A673 (cell line): ENCODE data around the gene ECEL1. TPM values are rescaled to one million over a fixed set of nuclear protein-coding genes. Genes with fewer than 3 reads are reported as not detected.
"Not testable (repeated sequence)": the region's sequence is repeated elsewhere in the genome, so short reads cannot be mapped to it uniquely, and the experiment has no call there.

Experiments
- BruUV-seq: library from RNA; stranded (reverse); fragments of 400-500 nt; replicated peaks from 2 replicates; lab custom pipeline; 2021; lab: Mats Ljungman, UMichigan
- CTCF ChIA-PET: fragments of 300-600 bp; sonication (Branson Sonifier 250); formaldehyde crosslinking; loops from one replicate; lab custom pipeline; 2022; ENCODE audit warnings: antibody characterized with exemption; lab: Charles Lee
- POLR2A ChIA-PET: fragments of 300-600 bp; sonication (Branson Sonifier 250); formaldehyde crosslinking; loops from one replicate; lab custom pipeline; 2022; ENCODE audit warnings: antibody characterized with exemption; ENCODE audit not compliant: low non-redundant PET; lab: Charles Lee
- DNase-seq: peaks from one replicate; pipeline ENCODE4 v3.0.0-alpha.2; 2015; ENCODE audit warnings: low spot score
- H3K27ac ChIP-seq: fragments of 200-600 bp; sonication (generic); 2 replicates; pipeline ENCODE4 v1.5.1; 2016; ENCODE audit warnings: mixed run types, low read depth, mild to moderate bottlenecking, mixed read lengths, antibody characterized with exemption, low read length; ENCODE audit not compliant: poor library complexity, severe bottlenecking
- H3K27me3 ChIP-seq: fragments of 200-600 bp; sonication (generic); replicated peaks from 2 replicates; pipeline ENCODE4 v1.6.1; 2017; ENCODE audit warnings: mixed run types, low read depth, mild to moderate bottlenecking, mixed read lengths, antibody characterized with exemption, low read length; ENCODE audit not compliant: insufficient read depth, poor library complexity
- H3K36me3 ChIP-seq: fragments of 200-600 bp; sonication (generic); 2 replicates; pipeline ENCODE4 v1.6.1; 2016; ENCODE audit warnings: mixed run types, mild to moderate bottlenecking, mixed read lengths, antibody characterized with exemption, low read length; ENCODE audit not compliant: insufficient read depth, poor library complexity, severe bottlenecking
- H3K4me1 ChIP-seq: fragments of 200-600 bp; sonication (generic); 2 replicates; pipeline ENCODE4 v1.6.1; 2017; ENCODE audit warnings: mixed run types, mild to moderate bottlenecking, mixed read lengths, antibody characterized with exemption, low read length; ENCODE audit not compliant: insufficient read depth, poor library complexity, severe bottlenecking
- H3K4me3 ChIP-seq: fragments of 200-600 bp; sonication (generic); 2 replicates; pipeline ENCODE4 v1.5.1; 2016; ENCODE audit warnings: low read depth, mixed run types, mild to moderate bottlenecking, mixed read lengths, low read length; ENCODE audit not compliant: poor library complexity, severe bottlenecking
- H3K9me3 ChIP-seq: fragments of 200-600 bp; sonication (generic); 2 replicates; pipeline ENCODE4 v1.6.1; 2016; ENCODE audit warnings: mixed run types, low read depth, mild to moderate bottlenecking, mixed read lengths, antibody characterized with exemption, low read length; ENCODE audit not compliant: poor library complexity, severe bottlenecking
- CTCF ChIP-seq: fragments of 300-800, 200-600 bp; sonication (generic); conservative IDR thresholded peaks from 2 replicates; pipeline ENCODE4 v1.5.1; 2017; ENCODE audit warnings: low read depth, mild to moderate bottlenecking, antibody characterized with exemption, low read length, moderate library complexity, mixed read lengths
- EZH2 ChIP-seq: fragments of 200-600 bp; sonication (generic); IDR thresholded peaks from 2 replicates; pipeline ENCODE4 v1.6.1; 2017; ENCODE audit warnings: borderline replicate concordance, low read depth, mild to moderate bottlenecking, mixed read lengths, antibody characterized with exemption, low read length; ENCODE audit not compliant: poor library complexity, severe bottlenecking
- intact Hi-C: fragments of 100-400 bp; cut with micrococcal nuclease; formaldehyde crosslinking; loops from one replicate; pipeline ENCODE4 v1.10.0; 2022; ENCODE audit not compliant: unreplicated experiment
- total RNA-seq: library from RNA; stranded (reverse); gene quantifications from 2 replicates; pipeline ENCODE4 v1.2.3, GENCODE V29; 2021

Gene ECEL1
- total RNA-seq, 1 experiment from 2014 or later, result 0.19 TPM

GRCh38 chr2:232444409-232445148 is 43.1 kb downstream of the ECEL1 start:
- no peak overlapping the region for H3K4me3 ChIP-seq
- no peaks in the 10 kb centered on the region for H3K4me1 ChIP-seq
- no TSS peak for BruUV-seq
- ChIA-PET CTCF (interaction anchor here (1.0 kb wide), 1 partner anchor 77 kb away, joined by 3 read pairs; no protein-coding TSS in a partner anchor), POLR2A (no interaction called here)
- H3K9me3 ChIP-seq, result no peaks in the 10 kb centered on the region
- peak; percentile 86 for DNase-seq
- H3K27ac ChIP-seq, result no peak overlapping the region
- TF ChIP-seq CTCF, result peak; percentile 78
- no peak for TF ChIP-seq EZH2
- H3K36me3 ChIP-seq, result no peaks in the 10 kb centered on the region
- no peaks in the 10 kb centered on the region for H3K27me3 ChIP-seq
- intact Hi-C loops, result loop anchor here (2.0 to 5.0 kb wide), 4 partner anchors 78 to 592 kb away; no protein-coding TSS in a partner anchor

DNA sequence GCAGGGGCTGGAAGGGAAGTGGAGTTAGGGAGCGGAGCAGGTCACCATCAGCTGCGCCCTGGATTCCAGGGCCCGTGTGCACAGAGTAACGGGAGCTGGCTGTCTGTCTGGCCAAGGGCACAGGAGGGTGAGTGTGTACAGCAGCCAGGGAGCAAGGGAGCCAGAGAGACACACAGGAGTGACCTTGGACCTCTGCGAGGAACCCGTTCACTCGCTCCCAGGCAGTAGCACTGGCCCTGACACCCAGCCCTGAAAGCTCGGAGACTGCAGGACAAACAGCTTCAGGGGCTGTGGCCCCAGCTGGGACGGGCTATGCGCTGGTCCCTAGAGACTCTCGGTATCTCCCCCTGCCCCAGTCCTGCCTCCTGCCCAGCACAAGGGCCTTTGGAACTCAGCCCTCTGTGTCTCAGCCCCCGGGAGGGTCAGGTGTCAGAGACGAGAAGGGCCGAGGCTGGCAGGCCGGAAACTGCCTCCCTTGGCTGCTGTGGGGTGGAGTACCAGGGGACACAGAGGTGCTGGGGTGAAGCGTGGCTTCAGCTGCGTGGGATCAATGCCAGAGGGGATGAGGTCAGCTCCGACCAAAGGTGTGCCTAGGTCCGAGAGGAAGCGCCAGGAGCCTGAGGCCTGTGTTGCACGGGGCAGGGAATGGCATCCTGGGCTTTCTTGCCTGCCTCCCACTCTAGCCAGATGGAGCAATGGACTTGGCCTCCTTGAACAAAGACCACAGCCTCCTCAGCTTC is 43.8 kb downstream of the ECEL1 start:
- not testable (repeated sequence) for H3K4me3 ChIP-seq
- intact Hi-C loops, result loop anchor here (2.0 to 5.0 kb wide), 4 partner anchors 79 to 592 kb away; no protein-coding TSS in a partner anchor

GRCh38 chr2:232443047-232443446 is 44.6 kb downstream of the ECEL1 start:
- H3K4me1 ChIP-seq, H3K4me3 ChIP-seq, CTCF ChIA-PET, H3K27me3 ChIP-seq, DNase-seq, H3K36me3 ChIP-seq, H3K27ac ChIP-seq, POLR2A ChIA-PET, H3K9me3 ChIP-seq, BruUV-seq: not testable (repeated sequence)
- intact Hi-C loops, result loop anchor here (5.0 kb wide), 3 partner anchors 106 to 591 kb away; no protein-coding TSS in a partner anchor

More for the DNA sequence above, 43.8 kb downstream of the ECEL1 start:
- DNase-seq, POLR2A ChIA-PET, BruUV-seq, H3K27ac ChIP-seq, H3K9me3 ChIP-seq, H3K27me3 ChIP-seq, H3K4me1 ChIP-seq, H3K36me3 ChIP-seq: not testable (repeated sequence)
- CTCF ChIA-PET, result interaction anchor here (1.0 kb wide), 1 partner anchor 78 kb away, joined by 3 read pairs; no protein-coding TSS in a partner anchor

GRCh38 chr2:232442431-232442830 is 45.2 kb downstream of the ECEL1 start:
- H3K9me3 ChIP-seq, H3K4me3 ChIP-seq, CTCF ChIA-PET, H3K4me1 ChIP-seq, DNase-seq, H3K27ac ChIP-seq, H3K27me3 ChIP-seq, POLR2A ChIA-PET, H3K36me3 ChIP-seq, BruUV-seq: not testable (repeated sequence)
- intact Hi-C loops, result loop anchor here (5.0 kb wide), 3 partner anchors 105 to 590 kb away; no protein-coding TSS in a partner anchor

DNA sequence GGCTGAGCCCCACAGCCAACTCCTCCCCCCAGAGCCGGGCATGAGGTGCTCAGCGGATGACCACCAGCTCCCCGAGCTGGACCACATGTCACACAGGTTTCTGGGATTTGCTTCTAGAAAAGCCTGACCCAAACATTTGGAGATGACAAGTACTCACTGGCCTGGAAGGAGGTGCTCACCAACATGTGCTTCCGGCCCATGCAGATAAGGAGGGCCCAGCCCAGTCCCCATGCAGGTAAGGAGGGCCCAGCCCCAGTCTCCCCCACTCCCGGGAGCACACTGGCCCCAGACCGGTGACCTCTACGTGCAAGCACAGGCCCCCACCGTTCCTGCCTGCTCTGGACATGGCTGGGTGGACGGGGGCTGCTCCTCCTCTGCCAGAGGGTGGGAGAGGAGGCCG is 45.7 kb downstream of the ECEL1 start:
- BruUV-seq, H3K9me3 ChIP-seq, DNase-seq, H3K4me3 ChIP-seq, H3K36me3 ChIP-seq, H3K4me1 ChIP-seq, H3K27me3 ChIP-seq, H3K27ac ChIP-seq, POLR2A ChIA-PET: not testable (repeated sequence)
- CTCF ChIA-PET, result interaction anchor here (1.7 kb wide), 1 partner anchor 112 kb away, joined by 5 read pairs; no protein-coding TSS in a partner anchor
- intact Hi-C loops, result loop anchor here (5.0 kb wide), 3 partner anchors 105 to 590 kb away; no protein-coding TSS in a partner anchor
